GM12872 (cell line): Measurements from ENCODE around the gene INTU.

Experiments
- TF ChIP-seq, protein P1 (sequence below): IDR thresholded peaks from 3 replicates; pipeline ENCODE4 v1.5.1; 2011; ENCODE audit warnings: low read depth, mild to moderate bottlenecking, low read length, moderate library complexity; ENCODE audit not compliant: insufficient read depth

The INTU gene

DNA sequence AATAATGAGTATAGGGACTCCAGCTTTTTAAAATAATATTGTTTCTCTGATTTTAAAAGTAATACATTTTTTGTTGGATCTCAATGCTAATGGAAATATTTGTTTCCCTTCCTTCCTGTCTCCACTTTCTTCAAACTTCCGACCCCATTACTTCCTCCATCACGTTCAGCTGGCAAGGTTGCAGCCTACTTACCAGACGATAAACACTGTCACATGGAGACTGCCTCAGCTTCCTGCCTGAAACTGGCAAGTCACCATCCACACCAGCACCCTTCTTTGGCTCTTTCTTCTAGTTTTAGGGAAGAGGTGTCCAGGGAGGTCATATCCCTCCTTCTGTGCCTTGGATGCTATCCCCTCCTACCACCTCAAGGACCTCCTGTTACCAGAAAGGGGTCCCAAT, 3.4 kb upstream of the INTU start:
- TF ChIP-seq, protein P1, sequence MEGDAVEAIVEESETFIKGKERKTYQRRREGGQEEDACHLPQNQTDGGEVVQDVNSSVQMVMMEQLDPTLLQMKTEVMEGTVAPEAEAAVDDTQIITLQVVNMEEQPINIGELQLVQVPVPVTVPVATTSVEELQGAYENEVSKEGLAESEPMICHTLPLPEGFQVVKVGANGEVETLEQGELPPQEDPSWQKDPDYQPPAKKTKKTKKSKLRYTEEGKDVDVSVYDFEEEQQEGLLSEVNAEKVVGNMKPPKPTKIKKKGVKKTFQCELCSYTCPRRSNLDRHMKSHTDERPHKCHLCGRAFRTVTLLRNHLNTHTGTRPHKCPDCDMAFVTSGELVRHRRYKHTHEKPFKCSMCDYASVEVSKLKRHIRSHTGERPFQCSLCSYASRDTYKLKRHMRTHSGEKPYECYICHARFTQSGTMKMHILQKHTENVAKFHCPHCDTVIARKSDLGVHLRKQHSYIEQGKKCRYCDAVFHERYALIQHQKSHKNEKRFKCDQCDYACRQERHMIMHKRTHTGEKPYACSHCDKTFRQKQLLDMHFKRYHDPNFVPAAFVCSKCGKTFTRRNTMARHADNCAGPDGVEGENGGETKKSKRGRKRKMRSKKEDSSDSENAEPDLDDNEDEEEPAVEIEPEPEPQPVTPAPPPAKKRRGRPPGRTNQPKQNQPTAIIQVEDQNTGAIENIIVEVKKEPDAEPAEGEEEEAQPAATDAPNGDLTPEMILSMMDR: no peak

DNA sequence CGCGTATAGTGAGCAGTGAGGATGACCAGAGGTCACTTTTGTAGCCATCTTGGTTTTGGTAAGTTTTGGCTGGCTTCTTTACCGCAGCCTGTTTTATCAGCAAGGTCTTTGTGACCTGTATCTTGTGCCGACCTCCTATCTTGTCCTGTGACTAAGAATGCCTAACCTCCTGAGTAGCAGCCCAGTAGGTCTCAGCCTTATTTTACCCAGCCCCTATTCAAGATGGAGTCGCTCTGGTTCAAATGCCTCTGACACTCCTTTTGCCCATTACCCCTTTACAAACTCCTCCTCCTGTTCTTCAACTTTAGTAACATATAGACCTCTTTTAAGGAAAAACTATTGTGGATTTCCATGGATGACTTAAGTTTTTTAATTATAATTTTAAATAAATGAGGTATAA, 2.6 kb upstream of the INTU start:
- TF ChIP-seq, protein P1: no peak

DNA sequence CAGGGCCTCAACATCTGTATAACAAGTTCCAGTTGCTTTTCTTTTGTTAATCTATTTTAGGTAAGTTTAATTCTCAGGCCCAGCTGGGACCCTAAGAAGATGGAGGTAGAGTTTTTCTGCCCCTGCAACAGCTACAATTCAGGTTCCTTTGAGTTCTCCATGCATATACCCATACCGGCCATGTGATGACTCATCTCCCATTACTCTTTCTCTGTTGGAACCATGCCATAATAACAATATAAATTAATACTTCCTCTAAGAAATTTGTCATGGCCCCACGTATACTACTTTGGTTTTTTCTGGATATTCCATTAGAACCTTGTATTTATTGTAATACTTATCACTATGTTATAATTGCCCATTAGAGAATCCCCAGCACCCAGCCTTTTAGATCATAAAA, 1.3 kb upstream of the INTU start:
- TF ChIP-seq, protein P1: no peak

DNA sequence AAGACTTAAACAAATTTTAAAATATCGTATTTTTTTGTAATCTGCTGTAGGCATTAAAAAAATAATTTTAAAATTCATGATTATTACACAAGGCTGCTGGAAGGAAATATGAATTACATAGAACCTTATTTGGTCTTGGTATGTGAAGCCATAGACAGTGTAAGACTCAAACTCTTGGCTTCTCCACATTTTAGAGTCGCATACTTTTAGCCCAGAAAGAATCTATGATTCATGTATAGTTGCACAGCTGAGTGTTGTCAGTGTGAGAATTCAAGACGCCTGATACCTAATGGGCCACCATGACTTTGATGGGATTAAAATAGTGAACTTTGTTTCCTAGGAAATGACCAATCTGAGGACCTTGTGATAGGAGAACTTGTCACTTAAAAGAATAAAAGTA, 1.4 kb downstream of the INTU start:
- TF ChIP-seq, protein P1: no peak

DNA sequence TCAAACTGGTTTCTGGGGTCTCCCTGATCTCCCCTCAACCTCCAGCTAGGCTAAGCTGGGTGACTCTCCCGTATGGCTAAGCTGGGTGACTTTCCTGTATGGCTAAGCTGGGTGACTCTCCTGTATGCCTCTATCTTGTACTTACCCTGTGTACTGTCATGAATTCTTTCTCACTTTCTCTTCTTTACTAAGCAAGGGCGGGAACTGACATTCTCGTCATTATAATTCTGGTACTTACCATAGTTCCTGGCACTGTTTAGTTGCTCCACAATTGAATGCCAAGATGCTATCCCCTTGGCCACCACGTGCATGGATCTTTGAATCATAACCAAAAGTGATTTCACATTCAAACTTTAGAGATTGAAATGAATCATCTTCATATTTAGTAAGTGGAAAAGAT, 8.8 kb downstream of the INTU start:
- TF ChIP-seq, protein P1: no peak

DNA sequence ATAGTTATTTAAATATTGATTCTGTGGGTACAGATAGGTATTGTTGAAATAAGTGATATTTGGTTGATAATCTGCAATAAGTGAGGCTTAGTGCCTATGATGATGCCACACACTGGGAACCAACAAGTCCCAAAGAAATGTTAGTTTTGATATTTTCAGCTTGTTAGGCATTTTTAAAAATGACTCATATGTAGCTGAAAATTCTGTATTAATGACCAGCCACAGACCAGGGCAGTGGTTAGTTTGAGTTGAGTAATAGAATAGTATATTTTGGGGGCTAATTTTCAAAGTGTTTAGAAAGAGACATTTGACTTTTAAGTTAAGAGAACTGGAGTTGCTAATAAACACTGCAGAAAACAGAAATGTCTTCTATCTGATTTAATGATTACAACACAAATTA, 9.4 kb downstream of the INTU start:
- TF ChIP-seq, protein P1: no peak

DNA sequence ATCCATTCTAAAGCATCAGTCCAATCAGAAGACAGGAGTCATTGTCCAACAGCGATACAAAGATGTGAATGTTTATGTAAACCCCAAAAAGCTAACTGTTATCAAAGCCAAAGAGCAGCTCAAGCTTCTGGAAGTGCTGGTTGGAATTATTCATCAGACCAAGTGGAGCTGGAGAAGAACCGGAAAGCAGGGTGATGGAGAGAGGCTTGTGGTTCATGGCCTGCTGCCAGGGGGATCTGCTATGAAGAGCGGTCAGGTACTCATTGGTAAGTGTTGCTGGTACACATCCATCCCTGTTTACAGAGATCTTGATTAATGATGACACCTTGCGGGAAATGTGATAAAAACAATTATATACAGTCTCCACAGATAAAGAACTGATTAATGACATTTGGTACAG, 11.0 kb downstream of the INTU start:
- TF ChIP-seq, protein P1: no peak

DNA sequence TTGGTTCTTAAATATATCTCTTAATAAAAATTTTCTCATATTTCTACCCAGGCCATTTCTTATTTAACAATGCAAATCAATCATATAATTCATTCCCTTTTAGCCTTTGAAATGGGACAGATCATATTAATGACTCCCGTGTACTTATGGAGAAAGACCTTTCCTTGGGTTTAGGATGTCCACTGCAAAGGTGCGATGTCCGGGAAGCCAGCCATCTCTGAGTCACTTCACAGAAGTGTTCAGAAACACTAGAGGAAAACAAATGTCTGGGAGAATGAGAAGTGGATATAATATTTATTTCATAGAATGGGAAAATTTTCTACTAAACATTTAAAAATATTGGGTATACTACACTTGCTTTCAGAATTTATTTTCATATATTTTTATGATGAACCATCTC, 15.3 kb downstream of the INTU start:
- TF ChIP-seq, protein P1: no peak
